Natural killer cell (primary cell): ENCODE data around the gene AIP. TPM values are rescaled to one million over a fixed set of nuclear protein-coding genes. Genes with fewer than 3 reads are reported as not detected.

ENCODE experiments used
- ATAC-seq, 3 donors: fragments of 150-1000 bp in 2 of 3; fragments of 200-7000 bp in 1 of 3; cut with Tn5 transposase; 1 replicate in 1 of 3; 2 replicates in 2 of 3; pipeline ENCODE4 v1.10.0; 2021; ENCODE audit warnings: mild to moderate bottlenecking in 2 of 3, moderate library complexity in 2 of 3
- DNase-seq, 2 donors: peaks; one replicate each; pipeline versions ENCODE4 v3.0.0 to v3.0.0-alpha.2; 2013 to 2021; ENCODE audit warnings: mixed read lengths in 1 of 2
- H3K27ac ChIP-seq: one replicate; pipeline ENCODE4 v1.5.1; 2013; ENCODE audit warnings: mild to moderate bottlenecking, low read length
- H3K27me3 ChIP-seq: one replicate; pipeline ENCODE4 v1.6.1; 2013; ENCODE audit warnings: low read length; ENCODE audit not compliant: control insufficient read depth, insufficient read depth
- H3K36me3 ChIP-seq: one replicate; pipeline ENCODE4 v1.6.1; 2013; ENCODE audit warnings: low read length; ENCODE audit not compliant: control insufficient read depth, insufficient read depth
- H3K4me1 ChIP-seq: one replicate; pipeline ENCODE4 v1.6.1; 2013; ENCODE audit warnings: low read length; ENCODE audit not compliant: control insufficient read depth, insufficient read depth
- H3K4me3 ChIP-seq: one replicate; pipeline ENCODE4 v1.5.1; 2013; ENCODE audit warnings: low read length
- H3K9me3 ChIP-seq: one replicate; pipeline ENCODE4 v1.6.1; 2013; ENCODE audit warnings: low read length; ENCODE audit not compliant: control insufficient read depth, insufficient read depth
- H3K27ac Mint-ChIP-seq, 2 donors: one replicate each; pipeline ENCODE4 v1.8.0; 2022; ENCODE audit warnings: mild to moderate bottlenecking in 2 of 2, mixed read lengths in 2 of 2, moderate library complexity in 1 of 2
- H3K27me3 Mint-ChIP-seq, 2 donors: one replicate each; pipeline ENCODE4 v1.8.0; 2022; ENCODE audit warnings: low read depth in 2 of 2, mixed read lengths in 2 of 2
- H3K36me3 Mint-ChIP-seq: one replicate; pipeline ENCODE4 v1.8.0; 2022; ENCODE audit warnings: mixed read lengths
- H3K4me1 Mint-ChIP-seq, 2 donors: one replicate each; pipeline ENCODE4 v1.8.0; 2022; ENCODE audit warnings: mixed read lengths in 2 of 2
- H3K4me3 Mint-ChIP-seq: one replicate; pipeline ENCODE4 v1.8.0; 2022; ENCODE audit warnings: mild to moderate bottlenecking, moderate library complexity, mixed read lengths
- H3K9me3 Mint-ChIP-seq, 2 donors: one replicate each; pipeline ENCODE4 v1.8.0; 2022; ENCODE audit warnings: mixed read lengths in 2 of 2
- CTCF ChIP-seq: fragments of 200-600 bp; IDR thresholded peaks from one replicate; pipeline ENCODE4 v1.8.0; 2022; ENCODE audit warnings: antibody characterized with exemption
- WGBS: methylation state at CpG from one replicate; pipeline ENCODE4 v1.1.7; 2013; ENCODE audit warnings: missing lambda C conversion rate; ENCODE audit not compliant: insufficient coverage; 5-methylcytosine and 5-hydroxymethylcytosine counted together
- intact Hi-C: fragments of 100-400 bp; cut with micrococcal nuclease; formaldehyde crosslinking; loops from one replicate; pipeline ENCODE4 v1.14.2; 2022
- total RNA-seq, 4 donors: library from RNA; stranded (reverse); fragments of 120-200 nt in 1 of 4; gene quantifications; one replicate each; pipeline versions ENCODE4 v1.2.3 to v1.2.4, GENCODE V29; 2013 to 2022

AIP gene
- total RNA-seq, 3 donors from 2014 or later (not counting 1 experiment from before 2014, with no cell fraction given) = 93.3 to 113 (median 98.1) TPM

DNA sequence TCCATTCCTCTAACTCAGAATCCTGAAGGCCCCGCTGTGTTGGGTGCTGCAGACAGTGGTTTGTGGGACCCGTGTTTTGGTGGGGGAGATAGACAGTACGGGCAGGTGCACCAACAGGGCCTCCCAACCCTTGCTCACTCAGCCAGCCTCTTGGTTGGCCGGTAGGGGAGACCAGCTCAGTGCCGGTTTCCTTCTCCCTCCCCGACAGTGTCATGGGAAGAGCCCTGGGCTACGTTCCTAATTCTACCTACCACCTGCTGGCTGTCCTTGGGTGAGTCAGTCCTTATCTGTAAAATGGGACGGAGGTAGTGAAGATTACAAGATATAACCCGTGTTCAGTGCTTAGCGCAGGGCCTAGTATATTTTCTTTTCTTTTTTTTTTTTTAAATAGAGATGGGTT lies 19.6 kb upstream of the AIP start:
- ATAC-seq (no peak), DNase-seq (no peak)
- H3K4me3 ChIP-seq = no peak overlapping the region
- no peaks in the 10 kb centered on the region for H3K27me3 ChIP-seq
- no peak for TF ChIP-seq CTCF
- no peaks in the 10 kb centered on the region for H3K27me3 Mint-ChIP-seq
- no peaks in the 10 kb centered on the region for H3K36me3 Mint-ChIP-seq
- H3K9me3 Mint-ChIP-seq = no peaks in the 10 kb centered on the region
- H3K4me3 Mint-ChIP-seq = no peak overlapping the region
- whole genome bisulfite sequencing = 100% methylated on average over 7 of the region's 10 CpGs
- no peaks in the 10 kb centered on the region for H3K9me3 ChIP-seq
- no peak overlapping the region for H3K27ac Mint-ChIP-seq
- H3K36me3 ChIP-seq = peaks cover 6% of the 10 kb centered on the region
- H3K27ac ChIP-seq = no peak overlapping the region
- intact Hi-C loops = loop anchor here (5.0 kb wide), 1 partner anchor 36 kb away; the partner anchor contains the start of gene RPS6KB2
- peaks cover 41% of the 10 kb centered on the region for H3K4me1 ChIP-seq
- H3K4me1 Mint-ChIP-seq = peaks cover 9 to 37% of the 10 kb centered on the region in 2 donors

DNA sequence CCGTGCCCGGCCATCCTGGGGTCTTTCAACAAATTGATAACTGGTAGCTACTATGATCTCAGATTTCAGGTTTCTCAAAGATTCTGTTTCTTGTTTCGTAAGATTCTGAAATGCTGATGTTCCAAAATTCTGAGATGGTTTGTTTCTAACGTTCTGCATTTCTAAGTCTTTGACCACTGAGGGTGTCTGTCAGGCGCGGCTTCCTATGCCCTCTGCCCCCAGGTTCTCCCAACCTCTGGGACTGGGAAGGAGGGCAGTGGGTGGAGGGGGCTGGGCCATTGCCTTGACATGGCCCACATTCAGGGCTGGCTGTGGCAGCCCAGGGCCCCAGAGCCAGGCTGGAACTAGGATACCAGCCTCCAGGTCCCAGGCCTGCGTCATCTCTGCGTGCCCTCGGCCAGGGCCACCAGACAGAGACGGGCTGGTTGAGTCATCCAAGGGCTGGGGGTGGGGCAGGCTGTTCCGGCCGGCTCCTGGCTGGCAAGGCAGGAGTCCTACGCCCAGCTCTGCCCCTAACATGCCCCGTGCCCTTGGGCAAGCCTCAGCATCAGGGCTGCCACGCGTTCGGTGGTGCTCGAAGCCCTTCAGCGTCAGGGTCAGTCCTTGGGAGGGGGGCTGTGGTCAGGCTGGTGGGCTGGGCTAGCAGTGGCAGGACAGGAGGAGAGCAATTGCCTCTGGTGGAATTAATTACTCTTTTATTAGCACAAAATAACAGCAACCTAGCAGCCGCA lies 19.0 kb upstream of the AIP start:
- H3K27me3 ChIP-seq = no peaks in the 10 kb centered on the region
- no peaks in the 10 kb centered on the region for H3K36me3 Mint-ChIP-seq
- peak overlapping the region; percentile 84 to 97 for H3K27ac Mint-ChIP-seq
- H3K4me1 ChIP-seq = peaks cover 42% of the 10 kb centered on the region
- H3K27me3 Mint-ChIP-seq = no peaks in the 10 kb centered on the region
- H3K4me3 Mint-ChIP-seq = peak overlapping the region; percentile 81
- DNase-seq (peak in 1 of 2 donors; percentile 25), ATAC-seq (no peak)
- 91% methylated on average over 20 of the region's 20 CpGs for WGBS
- H3K4me1 Mint-ChIP-seq = peaks cover 12 to 42% of the 10 kb centered on the region in 2 donors
- H3K27ac ChIP-seq = peak overlapping the region; percentile 85
- H3K9me3 ChIP-seq = no peaks in the 10 kb centered on the region
- intact Hi-C loops = loop anchor here (5.0 kb wide), 1 partner anchor 37 kb away; the partner anchor contains the start of gene RPS6KB2
- H3K4me3 ChIP-seq = peak overlapping the region; percentile 25
- TF ChIP-seq CTCF = no peak
- H3K9me3 Mint-ChIP-seq = no peaks in the 10 kb centered on the region
- H3K36me3 ChIP-seq = peaks cover 6% of the 10 kb centered on the region

DNA sequence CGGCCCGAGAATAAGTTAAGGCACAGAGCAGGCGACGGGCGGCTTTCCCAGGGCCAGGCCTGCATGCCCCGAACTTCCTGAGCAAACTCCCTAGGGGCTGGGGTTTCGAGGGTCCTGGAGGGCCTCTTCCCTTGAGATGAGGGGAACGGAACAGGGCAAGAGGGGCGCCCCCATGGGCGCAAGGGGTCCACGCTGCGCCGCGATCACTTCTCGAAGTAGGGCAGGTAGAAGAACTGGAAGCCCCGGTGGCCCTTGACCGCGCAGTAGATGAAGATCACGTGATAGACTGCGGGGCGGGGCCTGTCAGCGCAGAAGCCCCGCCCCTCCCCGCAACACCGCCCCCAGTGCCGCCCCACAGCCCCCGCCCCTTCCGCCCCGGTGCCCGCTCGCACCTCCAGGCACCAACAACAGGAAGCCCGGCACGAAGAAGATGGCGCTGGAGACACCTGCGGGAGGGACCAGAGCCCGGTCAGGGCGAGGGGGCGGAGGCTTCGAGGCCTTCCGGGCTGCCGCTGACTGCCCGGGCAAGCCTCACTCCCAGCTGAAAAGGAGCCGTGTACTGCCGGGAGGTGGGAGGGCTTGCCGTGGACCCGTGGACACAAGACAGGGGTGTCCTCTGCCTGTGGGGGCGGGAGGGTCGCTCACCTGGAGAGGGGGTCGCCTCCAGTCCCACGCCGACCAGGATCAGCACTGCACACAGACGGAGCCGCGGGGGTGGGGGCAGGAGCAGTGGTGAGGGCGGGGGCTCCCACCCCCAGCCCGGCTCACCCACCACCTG lies 18.2 kb upstream of the AIP start:
- Mint-ChIP-seq H3K27ac (peak overlapping the region; percentile 84 to 97), H3K4me3 (peak overlapping the region; percentile 81), H3K4me1 (peaks cover 12 to 42% of the 10 kb centered on the region in 2 donors), H3K27me3 (no peaks in the 10 kb centered on the region), H3K9me3 (no peaks in the 10 kb centered on the region), H3K36me3 (no peaks in the 10 kb centered on the region)
- TF ChIP-seq CTCF = no peak
- Histone ChIP-seq H3K4me3 (peak overlapping the region; percentile 62), H3K27me3 (no peaks in the 10 kb centered on the region), H3K4me1 (peaks cover 40% of the 10 kb centered on the region), H3K27ac (peak overlapping the region; percentile 85), H3K36me3 (peaks cover 6% of the 10 kb centered on the region), H3K9me3 (no peaks in the 10 kb centered on the region)
- WGBS = 8% methylated on average over 54 of the region's 56 CpGs
- peak; percentile 89 to 95 for DNase-seq
- intact Hi-C loops = loop anchor here (5.0 kb wide), 2 partner anchors 37 to 62 kb away; partner anchors contain the start of genes PPP1CA, RPS6KB2 and TBC1D10C
- peak; percentile 82 to 91 (median 83) for ATAC-seq
